Pulmonary artery endothelial cell (primary cell): ENCODE data around the gene GFM2. TPM values are rescaled to one million over a fixed set of nuclear protein-coding genes. Genes with fewer than 3 reads are reported as not detected.
A peak's percentile ranks its signal among the peaks of the same experiment; 100 is the strongest.
"Not testable (repeated sequence)": the region's sequence is repeated elsewhere in the genome, so short reads cannot be mapped to it uniquely, and the experiment has no call there.

Source experiments
- DNase-seq: peaks from one replicate; pipeline ENCODE4 v3.0.0-alpha.2; 2011; ENCODE audit warnings: low read depth, low spot score
- total RNA-seq: library from RNA; depleted of rRNA; stranded (reverse); fragments of >200 nt; gene quantifications from 2 replicates; pipeline ENCODE4 v1.2.3, GENCODE V29; 2014

GFM2 gene
- total RNA-seq: 40.6 and 55.2 TPM in 2 replicates

GRCh38 chr5:74766849-74767578 lies at the start of gene GFM2, which contains the start of gene NSA2:
Gene GFM2, minus strand, starts transcription at chr5:74767117. Its CDS starts 3,375 bp downstream, at chr5:74763742.
Gene NSA2, plus strand, starts transcription at chr5:74767249. Its CDS starts 112 bp downstream, at chr5:74767361.
- peak; percentile 84 for DNase-seq

- no peak for DNase-seq
These were observed 44.0 kb upstream of the GFM2 start for GRCh38 chr5:74810915-74811314.

GRCh38 chr5:74801941-74802340 lies 35.0 kb upstream of the GFM2 start:
- DNase-seq: no peak

GRCh38 chr5:74801197-74801596 lies 34.3 kb upstream of the GFM2 start:
- DNase-seq: no peak

GRCh38 chr5:74798977-74799911 lies 32.3 kb upstream of the GFM2 start:
- no peak for DNase-seq

GRCh38 chr5:74791669-74792068 lies 24.8 kb upstream of the GFM2 start:
- not testable (repeated sequence) for DNase-seq

- no peak for DNase-seq
These were observed 20.5 kb upstream of the GFM2 start for GRCh38 chr5:74787424-74787823.

- DNase-seq: no peak
These were observed 19.9 kb upstream of the GFM2 start for GRCh38 chr5:74786851-74787250.

GRCh38 chr5:74778609-74779008 lies 11.7 kb upstream of the GFM2 start:
- DNase-seq: no peak

- no peak for DNase-seq
These were observed 5.4 kb upstream of the GFM2 start for GRCh38 chr5:74772359-74772758.

GRCh38 chr5:74767579-74767913 lies 629 bp upstream of the GFM2 start:
- peak; percentile 3 for DNase-seq

- DNase-seq: peak; percentile 22
These were observed 484 bp downstream of the GFM2 start for GRCh38 chr5:74766418-74766848.

- no peak for DNase-seq
These were observed 988 bp downstream of the GFM2 start for GRCh38 chr5:74765929-74766328.

GRCh38 chr5:74765201-74765600 lies 1.7 kb downstream of the GFM2 start:
- DNase-seq: peak; percentile 8

- no peak for DNase-seq
These were observed 3.4 kb downstream of the GFM2 start for GRCh38 chr5:74763504-74763903.

GRCh38 chr5:74762599-74762998 lies 4.3 kb downstream of the GFM2 start:
- DNase-seq: peak; percentile 5

- DNase-seq: no peak
These were observed 5.7 kb downstream of the GFM2 start for GRCh38 chr5:74761241-74761640.

GRCh38 chr5:74748742-74749141 lies 18.2 kb downstream of the GFM2 start:
- not testable (repeated sequence) for DNase-seq

- DNase-seq: no peak
These were observed 28.5 kb downstream of the GFM2 start for GRCh38 chr5:74738406-74738805.

GRCh38 chr5:74736759-74737158 lies 30.2 kb downstream of the GFM2 start:
- no peak for DNase-seq

GRCh38 chr5:74725331-74725730 lies 41.6 kb downstream of the GFM2 start:
- no peak for DNase-seq

GRCh38 chr5:74722271-74722670 lies 44.6 kb downstream of the GFM2 start:
- peak; percentile 7 for DNase-seq
